CD14-positive monocyte (primary cell): ENCODE measurements around the gene TRIM31. TPM values are rescaled to one million over a fixed set of nuclear protein-coding genes. Genes with fewer than 3 reads are reported as not detected.

Experiments used
- DNase-seq, 3 donors: peaks; one replicate each; pipeline ENCODE4 v3.0.0-alpha.2; 2011 to 2022
- H2AFZ ChIP-seq: 2 replicates; pipeline ENCODE4 v1.6.0; 2012; ENCODE audit warnings: mild to moderate bottlenecking, low read depth, low read length, inconsistent platforms; ENCODE audit not compliant: insufficient read depth, poor library complexity, severe bottlenecking
- H3K27ac ChIP-seq, 2 donors: 1 replicate in 1 of 2; 2 replicates in 1 of 2; pipeline ENCODE4 v1.5.1; 2012 to 2013; ENCODE audit warnings: low read length in 2 of 2, control low read depth in 1 of 2, inconsistent platforms in 1 of 2, low read depth in 1 of 2, mild to moderate bottlenecking in 1 of 2
- H3K27me3 ChIP-seq, 2 donors: one replicate each; pipeline versions ENCODE4 v1.6.0 to v1.6.1; 2011 to 2013; ENCODE audit warnings: low read length in 2 of 2; ENCODE audit not compliant: control insufficient read depth in 2 of 2, insufficient read depth in 2 of 2
- H3K36me3 ChIP-seq, 2 donors: replicated peaks in 1 of 2; 1 replicate in 1 of 2; 2 replicates in 1 of 2; pipeline versions ENCODE4 v1.5.1 to v1.6.1; 2012 to 2013; ENCODE audit warnings: low read length in 2 of 2, control low read depth in 1 of 2, inconsistent platforms in 1 of 2, mild to moderate bottlenecking in 1 of 2; ENCODE audit not compliant: insufficient read depth in 2 of 2, control insufficient read depth in 1 of 2
- H3K4me1 ChIP-seq, 2 donors: 1 replicate in 1 of 2; 2 replicates in 1 of 2; pipeline versions ENCODE4 v1.5.1 to v1.6.1; 2012 to 2013; ENCODE audit warnings: low read length in 2 of 2, control low read depth in 1 of 2, inconsistent platforms in 1 of 2, mild to moderate bottlenecking in 1 of 2, moderate library complexity in 1 of 2; ENCODE audit not compliant: insufficient read depth in 2 of 2, control insufficient read depth in 1 of 2
- H3K4me2 ChIP-seq: replicated peaks from 2 replicates; pipeline ENCODE3; 2012; ENCODE audit warnings: low read length, moderate library complexity, mild to moderate bottlenecking; ENCODE audit not compliant: poor library complexity, severe bottlenecking; ENCODE audit errors: extremely low read depth
- H3K4me3 ChIP-seq, 3 experiments: fragments of 200-600 bp in 1 of 3; sonication (generic) in 1 of 3; replicated peaks in 1 of 3; 1 replicate in 2 of 3; 2 replicates in 1 of 3; pipeline ENCODE4 v1.5.1; 2011 to 2013; ENCODE audit warnings: low read length in 3 of 3, mild to moderate bottlenecking in 3 of 3, control low read depth in 2 of 3, low read depth in 2 of 3, inconsistent platforms in 1 of 3, moderate library complexity in 1 of 3
- H3K79me2 ChIP-seq: 2 replicates; pipeline ENCODE4 v1.6.0; 2012; ENCODE audit warnings: mild to moderate bottlenecking, control low read depth, inconsistent platforms, low read length, moderate library complexity; ENCODE audit not compliant: insufficient read depth
- H3K9ac ChIP-seq: 2 replicates; pipeline ENCODE4 v1.6.0; 2017; ENCODE audit warnings: low read length, mild to moderate bottlenecking; ENCODE audit not compliant: insufficient read depth, poor library complexity, severe bottlenecking
- H3K9me3 ChIP-seq, 2 donors: replicated peaks in 1 of 2; 1 replicate in 1 of 2; 2 replicates in 1 of 2; pipeline versions ENCODE4 v1.5.1 to v1.6.1; 2012 to 2013; ENCODE audit warnings: low read length in 2 of 2, control low read depth in 1 of 2; ENCODE audit not compliant: control insufficient read depth in 1 of 2, insufficient read depth in 1 of 2
- H4K20me1 ChIP-seq: 2 replicates; pipeline ENCODE4 v1.6.0; 2012; ENCODE audit warnings: mild to moderate bottlenecking, low read length, control low read depth, moderate library complexity; ENCODE audit not compliant: insufficient read depth
- H3K27ac Mint-ChIP-seq, 7 donors: one replicate each; pipeline ENCODE4 v1.8.0; 2020; ENCODE audit warnings: mild to moderate bottlenecking in 7 of 7, mixed read lengths in 7 of 7, moderate library complexity in 6 of 7, inconsistent platforms in 2 of 7
- H3K27me3 Mint-ChIP-seq, 3 donors: one replicate each; pipeline ENCODE4 v1.8.0; 2021 to 2022; ENCODE audit warnings: low read depth in 3 of 3, mild to moderate bottlenecking in 3 of 3, mixed read lengths in 3 of 3, moderate library complexity in 3 of 3, inconsistent platforms in 1 of 3
- H3K36me3 Mint-ChIP-seq, 2 donors: one replicate each; pipeline ENCODE4 v1.8.0; 2020; ENCODE audit warnings: mixed read lengths in 2 of 2, inconsistent platforms in 1 of 2, mild to moderate bottlenecking in 1 of 2
- H3K4me1 Mint-ChIP-seq: one replicate; pipeline ENCODE4 v1.8.0; 2020; ENCODE audit warnings: mild to moderate bottlenecking, mixed read lengths
- H3K4me3 Mint-ChIP-seq, 2 donors: one replicate each; pipeline ENCODE4 v1.8.0; 2020; ENCODE audit warnings: mild to moderate bottlenecking in 2 of 2, mixed read lengths in 2 of 2, moderate library complexity in 1 of 2
- H3K9me3 Mint-ChIP-seq, 7 donors: one replicate each; pipeline ENCODE4 v1.8.0; 2020 to 2022; ENCODE audit warnings: mixed read lengths in 7 of 7, mild to moderate bottlenecking in 6 of 7, moderate library complexity in 6 of 7, inconsistent platforms in 2 of 7
- CTCF ChIP-seq: fragments of 200-600 bp; IDR thresholded peaks from one replicate; pipeline ENCODE4 v1.8.0; 2022; ENCODE audit warnings: antibody characterized with exemption, mild to moderate bottlenecking
- WGBS: methylation state at CpG from one replicate; pipeline ENCODE4 v1.1.5; 2013; ENCODE audit warnings: missing lambda C conversion rate; ENCODE audit not compliant: insufficient coverage; 5-methylcytosine and 5-hydroxymethylcytosine counted together
- intact Hi-C, 2 donors: fragments of 100-400 bp; cut with micrococcal nuclease; formaldehyde crosslinking; loops; one replicate each; pipeline versions ENCODE4 v1.15.0 to v1.15.1; 2023
- polyA plus RNA-seq, 3 donors: library from polyadenylated mRNA; depleted of rRNA in 1 of 3; unstranded in 2 of 3; stranded (reverse) in 1 of 3; fragments of 300-500 nt in 2 of 3; fragments of >200 nt in 1 of 3; fragmentation: Illumina TruSeq in 2 of 3; gene quantifications; 1 replicate in 2 of 3; 2 replicates in 1 of 3; pipeline ENCODE4 v1.2.3, GENCODE V29; 2012 to 2021

The TRIM31 gene
- polyA plus RNA-seq, 3 donors, result not detected

- Mint-ChIP-seq H3K9me3 (peaks cover 2 to 8% (median 4%) of the 10 kb centered on the region in 7 donors), H3K36me3 (peaks cover 46 to 48% of the 10 kb centered on the region in 2 donors), H3K27me3 (peaks cover 9 to 26% (median 18%) of the 10 kb centered on the region in 3 donors), H3K27ac (peak within 1 kb of the TSS; percentile 99 to 100 (median 100)), H3K4me3 (peak within 1 kb of the TSS; percentile 91 to 96), H3K4me1 (peaks cover 46% of the 10 kb centered on the region)
- H2AFZ ChIP-seq, result peak within 1 kb of the TSS; percentile 82
- H3K4me1 ChIP-seq, result peaks cover 36 to 46% of the 10 kb centered on the region in 2 donors
- no peaks in the 10 kb centered on the region for H4K20me1 ChIP-seq
- H3K4me3 ChIP-seq, result peak within 1 kb of the TSS; percentile 75 to 89 (median 85)
- TF ChIP-seq CTCF, result no peak
- whole genome bisulfite sequencing, result under 1% methylated on average over 25 of the region's 46 CpGs
- H3K4me2 ChIP-seq, result peak within 1 kb of the TSS; percentile 86
- H3K79me2 ChIP-seq, result peaks cover 46% of the 10 kb centered on the region
- peak within 1 kb of the TSS; percentile 96 to 99 for H3K27ac ChIP-seq
- DNase-seq, result peak; percentile 97 to 99 (median 99)
- peaks cover 23 to 34% of the 10 kb centered on the region in 2 donors for H3K36me3 ChIP-seq
- H3K27me3 ChIP-seq, result peaks cover 12 to 18% of the 10 kb centered on the region in 2 donors
- intact Hi-C loops, result loop anchor here (5.0 to 10.0 kb wide), 4 partner anchors 35 to 258 kb away; partner anchors contain the start of genes TRIM26 (in 1 of the 2) and TRIM39 (in 1 of the 2)
- peak within 1 kb of the TSS; percentile 89 for H3K9ac ChIP-seq
- H3K9me3 ChIP-seq, result peaks cover 0 to 1% of the 10 kb centered on the region in 2 donors
Measured at GRCh38 chr6:30066577-30067459, 46.1 kb downstream of the TRIM31 start, which contains the start of gene PPP1R11. Gene PPP1R11 (plus strand): TSS chr6:30067198. CDS start chr6:30067411, 213 bp downstream.

- no peaks in the 10 kb centered on the region for H3K9me3 ChIP-seq
- peak overlapping the region; percentile 86 for H3K4me2 ChIP-seq
- H3K9me3 Mint-ChIP-seq, result peaks cover 0 to 6% (median 4%) of the 10 kb centered on the region in 7 donors
- intact Hi-C loops, result loop anchor here (5.0 to 10.0 kb wide), 4 partner anchors 36 to 259 kb away; partner anchors contain the start of genes TRIM26 (in 1 of the 2) and TRIM39 (in 1 of the 2)
- peak overlapping the region; percentile 99 to 100 (median 100) for H3K27ac Mint-ChIP-seq
- H3K36me3 Mint-ChIP-seq, result peaks cover 43 to 48% of the 10 kb centered on the region in 2 donors
- WGBS, result 20% methylated on average over 1 of the region's 4 CpGs
- no peaks in the 10 kb centered on the region for H4K20me1 ChIP-seq
- peak overlapping the region; percentile 91 to 96 for H3K4me3 Mint-ChIP-seq
- H3K4me1 ChIP-seq, result peaks cover 36 to 43% of the 10 kb centered on the region in 2 donors
- H3K4me3 ChIP-seq, result peak overlapping the region; percentile 72 to 89 (median 85)
- no peak for TF ChIP-seq CTCF
- H3K27me3 Mint-ChIP-seq, result peaks cover 4 to 18% (median 13%) of the 10 kb centered on the region in 3 donors
- H3K27me3 ChIP-seq, result peaks cover 9 to 11% of the 10 kb centered on the region in 2 donors
- H3K79me2 ChIP-seq, result peaks cover 54% of the 10 kb centered on the region
- H2AFZ ChIP-seq, result peak overlapping the region; percentile 72
- H3K36me3 ChIP-seq, result peaks cover 23 to 34% of the 10 kb centered on the region in 2 donors
- peak overlapping the region; percentile 89 for H3K9ac ChIP-seq
- no peak for DNase-seq
- peak overlapping the region; percentile 96 to 99 for H3K27ac ChIP-seq
- peaks cover 47% of the 10 kb centered on the region for H3K4me1 Mint-ChIP-seq
Measured at GRCh38 chr6:30066082-30066481, 46.8 kb downstream of the TRIM31 start.
